ENCODE measurements around the gene KRT1.

DNA sequence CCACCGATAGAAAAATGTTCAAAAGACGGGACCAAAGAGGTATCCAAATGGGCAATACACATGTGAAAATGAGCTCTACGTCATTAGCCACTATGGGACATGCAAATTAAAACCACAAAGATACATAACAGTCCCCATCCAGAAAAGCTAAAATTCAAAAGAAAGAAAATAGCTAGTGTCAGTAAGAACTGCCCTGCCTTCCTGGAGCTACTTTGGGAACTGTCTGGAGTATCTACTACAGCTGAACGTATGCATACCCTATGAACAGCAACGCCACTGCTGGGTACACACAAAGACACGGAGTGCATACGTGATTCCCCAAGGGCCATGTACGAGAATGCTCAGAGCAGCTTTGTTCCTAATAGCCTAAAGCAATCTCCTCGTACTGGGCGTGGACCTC, 48.9 kb upstream of the KRT1 start:
- TF ChIP-seq, protein P1, sequence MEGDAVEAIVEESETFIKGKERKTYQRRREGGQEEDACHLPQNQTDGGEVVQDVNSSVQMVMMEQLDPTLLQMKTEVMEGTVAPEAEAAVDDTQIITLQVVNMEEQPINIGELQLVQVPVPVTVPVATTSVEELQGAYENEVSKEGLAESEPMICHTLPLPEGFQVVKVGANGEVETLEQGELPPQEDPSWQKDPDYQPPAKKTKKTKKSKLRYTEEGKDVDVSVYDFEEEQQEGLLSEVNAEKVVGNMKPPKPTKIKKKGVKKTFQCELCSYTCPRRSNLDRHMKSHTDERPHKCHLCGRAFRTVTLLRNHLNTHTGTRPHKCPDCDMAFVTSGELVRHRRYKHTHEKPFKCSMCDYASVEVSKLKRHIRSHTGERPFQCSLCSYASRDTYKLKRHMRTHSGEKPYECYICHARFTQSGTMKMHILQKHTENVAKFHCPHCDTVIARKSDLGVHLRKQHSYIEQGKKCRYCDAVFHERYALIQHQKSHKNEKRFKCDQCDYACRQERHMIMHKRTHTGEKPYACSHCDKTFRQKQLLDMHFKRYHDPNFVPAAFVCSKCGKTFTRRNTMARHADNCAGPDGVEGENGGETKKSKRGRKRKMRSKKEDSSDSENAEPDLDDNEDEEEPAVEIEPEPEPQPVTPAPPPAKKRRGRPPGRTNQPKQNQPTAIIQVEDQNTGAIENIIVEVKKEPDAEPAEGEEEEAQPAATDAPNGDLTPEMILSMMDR (IDR thresholded peaks at IDR 0.05; ENCODE audit: poor library complexity, severe bottlenecking) = no peak
- TF ChIP-seq TAF1 (IDR thresholded peaks at IDR 0.05; ENCODE audit: low read depth) = no peak
- TF ChIP-seq, protein P2, sequence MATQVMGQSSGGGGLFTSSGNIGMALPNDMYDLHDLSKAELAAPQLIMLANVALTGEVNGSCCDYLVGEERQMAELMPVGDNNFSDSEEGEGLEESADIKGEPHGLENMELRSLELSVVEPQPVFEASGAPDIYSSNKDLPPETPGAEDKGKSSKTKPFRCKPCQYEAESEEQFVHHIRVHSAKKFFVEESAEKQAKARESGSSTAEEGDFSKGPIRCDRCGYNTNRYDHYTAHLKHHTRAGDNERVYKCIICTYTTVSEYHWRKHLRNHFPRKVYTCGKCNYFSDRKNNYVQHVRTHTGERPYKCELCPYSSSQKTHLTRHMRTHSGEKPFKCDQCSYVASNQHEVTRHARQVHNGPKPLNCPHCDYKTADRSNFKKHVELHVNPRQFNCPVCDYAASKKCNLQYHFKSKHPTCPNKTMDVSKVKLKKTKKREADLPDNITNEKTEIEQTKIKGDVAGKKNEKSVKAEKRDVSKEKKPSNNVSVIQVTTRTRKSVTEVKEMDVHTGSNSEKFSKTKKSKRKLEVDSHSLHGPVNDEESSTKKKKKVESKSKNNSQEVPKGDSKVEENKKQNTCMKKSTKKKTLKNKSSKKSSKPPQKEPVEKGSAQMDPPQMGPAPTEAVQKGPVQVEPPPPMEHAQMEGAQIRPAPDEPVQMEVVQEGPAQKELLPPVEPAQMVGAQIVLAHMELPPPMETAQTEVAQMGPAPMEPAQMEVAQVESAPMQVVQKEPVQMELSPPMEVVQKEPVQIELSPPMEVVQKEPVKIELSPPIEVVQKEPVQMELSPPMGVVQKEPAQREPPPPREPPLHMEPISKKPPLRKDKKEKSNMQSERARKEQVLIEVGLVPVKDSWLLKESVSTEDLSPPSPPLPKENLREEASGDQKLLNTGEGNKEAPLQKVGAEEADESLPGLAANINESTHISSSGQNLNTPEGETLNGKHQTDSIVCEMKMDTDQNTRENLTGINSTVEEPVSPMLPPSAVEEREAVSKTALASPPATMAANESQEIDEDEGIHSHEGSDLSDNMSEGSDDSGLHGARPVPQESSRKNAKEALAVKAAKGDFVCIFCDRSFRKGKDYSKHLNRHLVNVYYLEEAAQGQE (IDR thresholded peaks at IDR 0.05; ENCODE audit: borderline replicate concordance) = no peak
- no peak for TF ChIP-seq EZH2 (IDR thresholded peaks at IDR 0.05; ENCODE audit: borderline replicate concordance, insufficient read depth, low read length, poor library complexity, severe bottlenecking)
- no peak for TF ChIP-seq POLR2AphosphoS5 (IDR thresholded peaks at IDR 0.05)
- no peak for TF ChIP-seq EP300 (conservative IDR thresholded peaks at IDR 0.05; ENCODE audit: poor library complexity, severe bottlenecking)
- TF ChIP-seq RAD21 (conservative IDR thresholded peaks at IDR 0.05) = no peak
- no peak for TF ChIP-seq MXI1 (conservative IDR thresholded peaks at IDR 0.05; ENCODE audit: poor library complexity, severe bottlenecking)
- no peak for TF ChIP-seq SMC3 (conservative IDR thresholded peaks at IDR 0.05; ENCODE audit: poor library complexity)

Measured in neural cell (in vitro differentiated cells).